ENCODE measurements around the gene LETM1.
"Not testable (repeated sequence)": the region's sequence is repeated elsewhere in the genome, so short reads cannot be mapped to it uniquely, and the experiment has no call there.

Gene LETM1

DNA sequence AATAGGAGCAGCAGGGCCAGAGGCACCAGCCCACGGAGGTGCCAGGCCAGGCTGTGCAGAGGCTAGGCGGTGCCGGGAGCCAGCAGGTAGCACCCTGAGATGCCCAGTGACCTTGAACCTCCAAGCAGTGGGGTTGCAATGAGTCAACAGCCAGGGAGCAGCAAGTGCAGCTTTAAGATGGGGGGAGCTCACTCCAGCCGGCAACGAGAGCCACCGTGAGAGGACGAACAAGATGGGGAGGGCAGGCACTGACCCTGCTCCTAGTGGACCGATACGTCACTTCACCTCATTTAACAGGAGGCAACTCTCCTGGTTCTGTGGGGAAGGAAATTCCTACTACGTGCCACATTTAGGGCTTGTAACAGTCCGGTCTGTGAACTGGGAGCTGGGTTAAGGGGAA, 4.8 kb downstream of the LETM1 start:
- DNase-seq = no peak

DNA sequence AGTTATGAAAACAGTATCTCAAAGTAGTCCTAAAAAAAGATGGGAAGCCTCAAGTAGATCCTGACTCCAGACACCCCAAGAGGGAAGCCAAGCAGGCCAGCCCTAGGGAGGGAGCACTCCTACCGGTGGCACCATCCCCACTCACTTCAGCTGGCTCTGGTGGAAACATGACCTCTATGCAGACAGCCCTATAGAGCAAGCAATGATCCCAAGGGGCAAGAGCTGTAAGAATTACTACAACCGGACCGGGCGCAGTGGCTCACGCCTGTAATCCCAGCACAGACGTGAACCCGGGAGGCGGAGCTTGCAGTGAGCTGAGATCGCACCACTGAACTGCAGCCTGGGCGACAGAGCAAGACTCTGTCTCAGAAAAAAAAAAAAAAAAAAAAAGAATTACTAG, 5.7 kb downstream of the LETM1 start:
- DNase-seq = no peak

DNA sequence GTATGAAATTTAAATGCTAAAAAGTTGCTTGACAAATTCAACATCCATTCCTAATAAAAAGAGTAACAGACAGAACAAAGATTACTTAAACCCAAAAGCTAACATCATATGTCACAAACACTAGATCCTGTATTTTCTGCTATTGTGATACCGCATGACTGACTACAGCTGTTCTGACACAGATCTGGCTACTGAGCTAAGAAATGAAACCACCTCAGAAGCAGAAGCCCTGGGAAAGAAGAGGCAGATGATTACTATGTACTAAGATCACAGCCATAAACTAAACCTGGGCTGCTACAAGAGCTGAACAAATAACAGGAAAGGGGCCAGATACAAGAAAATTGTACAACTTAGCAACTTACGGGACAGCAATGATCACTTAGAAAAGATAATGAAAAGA, 9.4 kb downstream of the LETM1 start:
- no peak for DNase-seq

DNA sequence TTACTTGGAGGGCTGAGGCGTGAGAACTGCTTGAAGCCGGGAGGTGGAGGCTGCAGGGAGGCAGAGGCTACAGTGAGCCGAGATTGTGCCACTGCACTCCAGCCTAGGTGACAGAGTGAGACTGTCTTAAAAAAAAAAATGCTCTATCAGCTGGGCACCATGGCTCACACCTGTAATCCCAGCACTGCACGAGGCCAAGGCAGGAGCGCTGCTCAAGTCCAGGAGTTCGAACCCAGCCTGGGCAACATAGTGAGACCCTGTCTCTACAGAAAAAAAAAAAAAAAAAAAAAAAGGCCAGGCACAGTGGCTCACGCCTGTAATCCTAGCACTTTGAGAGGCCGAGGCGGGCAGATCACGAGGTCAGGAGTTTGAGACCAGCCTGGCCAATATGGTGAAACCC, 11.3 kb downstream of the LETM1 start:
- not testable (repeated sequence) for DNase-seq

DNA sequence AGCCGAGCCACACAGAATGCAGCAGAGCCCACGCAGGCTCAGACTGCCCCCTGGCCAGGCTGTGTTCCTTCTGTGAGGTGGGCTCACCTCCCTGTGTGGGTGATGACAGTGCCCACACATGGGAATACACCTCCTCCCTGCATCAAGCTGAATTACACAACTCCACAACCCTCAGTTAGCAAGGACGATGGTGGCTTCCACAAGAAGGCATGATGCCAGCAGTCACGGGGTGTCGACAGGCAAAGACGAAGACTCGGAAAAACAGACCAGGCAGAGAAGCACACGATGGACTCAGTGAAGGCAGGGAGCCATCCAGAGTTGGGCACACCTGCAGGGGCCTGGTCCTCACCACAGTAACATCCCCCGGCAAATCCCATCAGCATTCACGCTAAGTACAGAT, 12.1 kb downstream of the LETM1 start:
- DNase-seq = no peak

DNA sequence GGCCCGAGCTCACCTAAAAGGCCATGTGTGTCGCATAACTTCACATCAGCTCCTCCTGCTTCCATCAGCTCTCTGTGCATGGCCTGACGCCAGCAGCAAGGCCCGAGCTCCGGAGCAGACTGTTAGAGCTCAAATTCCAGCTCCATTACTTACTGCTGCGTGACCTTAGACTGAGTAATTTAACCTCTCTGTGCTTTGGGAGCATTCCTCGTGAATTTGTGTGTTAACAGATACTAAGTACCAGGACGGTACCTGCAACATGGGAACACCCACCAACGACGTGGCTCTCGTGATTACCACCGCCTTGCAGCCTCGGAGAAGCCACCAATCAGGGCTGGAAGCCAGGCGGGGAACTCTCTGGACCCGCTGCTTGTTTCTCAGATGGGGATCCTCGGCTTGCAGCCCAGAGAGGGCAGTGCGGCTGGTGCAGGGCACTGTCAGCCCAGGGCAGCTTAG, 12.9 kb downstream of the LETM1 start:
- DNase-seq = no peak

DNA sequence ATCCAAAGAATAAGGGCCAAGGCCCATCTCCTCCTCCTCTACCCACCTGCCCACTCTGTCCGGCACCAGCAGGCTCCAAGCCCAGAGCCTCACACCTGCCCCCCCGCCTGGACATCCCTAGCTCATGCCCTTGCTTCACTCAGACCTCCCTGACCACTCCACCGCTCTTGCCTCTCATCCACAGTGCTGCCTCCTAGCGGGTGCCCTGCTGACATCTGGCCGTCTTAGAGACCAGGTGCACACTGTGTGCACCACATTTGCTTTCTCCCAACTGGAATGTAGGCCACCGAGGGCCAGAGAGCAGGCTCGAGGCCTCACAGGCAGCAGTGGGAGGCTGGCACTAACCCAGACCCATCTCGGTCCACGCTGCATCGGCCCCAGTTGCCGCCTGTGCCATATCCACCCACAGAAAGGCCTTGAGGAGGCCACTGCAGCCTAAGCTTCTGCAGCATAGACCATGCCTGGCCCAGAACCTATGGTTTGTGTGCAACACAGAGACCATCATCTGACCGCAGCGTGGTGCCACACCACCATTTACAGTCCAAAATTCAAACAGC, 13.5 kb downstream of the LETM1 start:
- DNase-seq = no peak

DNA sequence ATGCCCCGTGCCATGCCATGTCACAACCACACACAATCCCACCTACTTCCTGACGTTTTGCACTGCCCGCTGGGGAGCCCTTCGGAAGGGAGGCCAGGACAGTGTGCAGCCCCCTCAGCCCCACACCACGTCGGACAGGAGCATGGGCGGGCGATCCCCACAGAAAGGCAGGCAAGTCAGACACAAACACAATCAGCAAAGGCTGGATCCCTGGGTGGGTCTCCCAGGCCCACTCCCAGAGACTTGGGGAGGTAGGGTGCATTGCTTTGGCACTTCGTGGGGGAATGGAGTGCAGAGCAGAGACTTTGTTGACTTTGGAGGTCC, 14.1 kb downstream of the LETM1 start:
- DNase-seq = no peak

DNA sequence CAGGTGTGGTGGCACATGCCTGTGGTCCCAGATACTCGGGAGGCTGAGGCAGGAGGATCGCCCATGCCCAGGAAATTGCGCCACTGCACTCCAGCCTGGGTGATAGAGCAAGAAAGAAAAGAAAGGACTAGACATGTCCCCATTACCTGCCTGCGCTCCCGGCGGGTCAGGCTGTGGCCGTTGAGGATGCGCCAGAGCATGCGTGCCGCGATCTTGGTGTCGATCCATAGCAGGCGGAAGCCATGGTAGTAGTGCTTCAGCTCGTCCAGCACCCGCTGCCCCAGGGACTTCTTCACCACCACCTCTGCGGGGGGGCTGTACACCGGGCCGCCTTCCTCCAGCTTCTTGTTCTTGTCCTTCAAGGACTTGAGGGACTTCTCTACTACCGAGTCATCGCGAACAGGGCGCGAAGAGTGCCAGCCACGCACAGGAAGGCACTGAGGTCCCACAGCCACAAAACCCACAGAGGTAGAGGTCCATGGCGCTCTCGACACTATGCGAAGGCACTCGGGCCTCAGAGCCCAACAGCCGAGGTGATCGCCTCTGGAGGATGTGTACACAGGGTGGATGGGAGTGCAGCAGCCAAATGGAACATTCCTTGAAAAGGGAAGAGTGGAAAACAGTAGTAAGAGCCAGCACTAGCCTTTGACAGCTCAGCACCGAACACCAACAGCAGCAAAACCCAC, 14.6 kb downstream of the LETM1 start:
- no peak for DNase-seq

DNA sequence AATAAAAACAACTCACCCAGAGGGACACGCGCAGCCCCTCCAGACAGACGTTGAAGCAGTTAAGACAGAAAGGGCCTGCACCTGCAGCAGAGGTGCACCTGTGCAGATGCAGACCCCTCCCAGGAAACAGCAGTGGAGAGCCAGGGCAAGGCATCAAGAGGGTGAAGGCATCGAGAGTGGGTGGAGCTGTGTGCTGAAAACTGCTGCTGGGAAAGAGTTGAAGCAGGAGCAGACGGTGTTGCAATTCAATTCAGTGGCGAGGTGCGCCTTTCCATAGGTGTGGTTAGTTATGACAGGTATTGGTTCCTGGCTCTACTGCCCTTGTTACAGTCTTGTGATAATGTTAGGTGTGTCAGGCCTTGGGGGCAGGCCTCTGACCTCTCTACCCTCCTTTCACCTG, 16.7 kb downstream of the LETM1 start:
- no peak for DNase-seq

DNA sequence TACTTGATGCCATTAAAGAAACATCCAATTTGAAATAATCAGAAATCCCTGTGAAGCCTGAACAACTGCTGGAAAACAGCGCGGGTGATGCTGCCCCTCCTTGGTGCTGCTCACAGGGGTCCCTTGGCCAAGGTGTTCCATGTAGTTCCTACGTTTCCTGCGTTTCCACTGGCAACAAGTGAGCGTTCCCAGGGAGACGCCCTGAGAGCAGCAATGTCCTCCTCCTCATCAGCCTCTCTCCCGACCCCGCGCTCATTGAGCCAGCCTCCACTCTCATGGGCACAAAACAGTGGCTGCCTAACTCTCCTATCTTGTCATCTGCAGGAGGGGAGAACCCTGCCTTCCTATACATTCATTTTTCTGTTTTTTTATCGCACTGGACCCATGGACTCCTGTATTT, 18.9 kb downstream of the LETM1 start:
- no peak for DNase-seq

DNA sequence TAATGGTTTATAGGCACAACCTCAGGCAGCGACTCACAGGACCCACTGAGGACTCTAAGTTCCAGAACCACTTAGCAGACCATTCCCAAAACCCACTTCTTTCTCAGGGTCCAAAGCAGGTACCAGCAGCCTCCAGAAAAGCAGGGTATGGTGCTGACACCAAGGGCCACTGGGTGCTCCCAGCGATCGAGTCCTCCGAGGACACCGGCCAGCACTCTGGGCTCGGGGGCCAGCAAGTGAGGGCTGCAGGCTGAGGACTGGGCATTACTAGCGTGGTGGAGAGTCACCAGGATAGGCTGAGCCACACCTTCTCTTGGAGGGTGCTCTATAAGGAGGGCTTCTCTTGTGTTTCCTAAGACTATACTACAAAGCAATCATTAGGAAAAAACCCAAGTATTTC, 19.3 kb downstream of the LETM1 start:
- no peak for DNase-seq

DNA sequence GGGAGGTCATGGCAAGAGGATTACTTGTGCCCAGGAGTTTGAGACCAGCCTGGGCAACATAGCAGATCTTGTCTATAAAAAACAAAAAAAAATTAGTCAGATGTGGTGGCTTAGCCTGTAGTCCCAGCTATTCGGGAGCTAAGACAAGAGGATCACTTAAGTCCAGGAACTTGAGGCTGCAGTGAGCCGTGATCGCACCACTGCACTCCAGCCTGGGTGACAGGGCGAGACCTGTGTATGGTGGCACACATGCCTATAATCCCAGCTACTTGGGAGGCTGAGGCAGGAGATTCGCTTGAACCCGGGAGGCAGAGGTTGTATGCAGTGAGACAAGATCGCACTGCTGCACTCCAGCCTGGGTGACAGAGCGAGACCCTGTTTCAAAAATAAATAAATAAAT, 20.1 kb downstream of the LETM1 start:
- not testable (repeated sequence) for DNase-seq

DNA sequence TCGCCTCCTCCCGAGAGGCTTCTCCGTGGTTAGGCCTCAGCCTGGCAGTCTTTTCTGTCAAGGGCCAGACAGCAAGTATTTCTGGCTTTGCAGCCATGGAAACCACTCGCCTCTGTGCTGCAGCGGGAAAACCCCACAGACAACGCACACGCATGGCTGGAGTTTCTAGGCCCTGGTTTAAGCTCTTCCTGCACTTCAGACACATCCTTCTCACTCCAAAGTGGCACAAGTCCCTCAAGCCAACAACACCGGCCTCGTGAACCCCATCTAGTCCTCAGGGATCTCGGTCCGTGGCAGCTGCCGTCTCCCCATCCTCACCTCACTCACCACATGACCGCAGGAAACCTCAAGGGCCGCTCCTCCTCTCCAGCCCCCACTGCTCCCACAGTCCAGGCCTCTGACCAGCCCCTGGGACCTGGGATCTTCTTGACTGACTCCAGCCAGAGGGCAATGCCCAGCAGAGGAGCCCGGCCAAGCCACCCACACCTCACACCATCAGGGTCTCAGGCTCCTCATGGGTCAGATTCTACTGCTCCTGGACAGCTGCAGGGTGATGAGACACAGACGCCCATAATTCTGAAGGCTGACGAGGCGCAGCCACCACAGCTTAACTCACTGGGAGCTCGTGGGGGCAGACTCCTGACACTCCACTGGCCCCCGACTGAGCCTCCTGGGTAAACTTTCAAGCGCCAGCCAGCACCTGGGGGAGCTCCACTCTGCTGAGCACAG, 21.7 kb downstream of the LETM1 start:
- no peak for DNase-seq

DNA sequence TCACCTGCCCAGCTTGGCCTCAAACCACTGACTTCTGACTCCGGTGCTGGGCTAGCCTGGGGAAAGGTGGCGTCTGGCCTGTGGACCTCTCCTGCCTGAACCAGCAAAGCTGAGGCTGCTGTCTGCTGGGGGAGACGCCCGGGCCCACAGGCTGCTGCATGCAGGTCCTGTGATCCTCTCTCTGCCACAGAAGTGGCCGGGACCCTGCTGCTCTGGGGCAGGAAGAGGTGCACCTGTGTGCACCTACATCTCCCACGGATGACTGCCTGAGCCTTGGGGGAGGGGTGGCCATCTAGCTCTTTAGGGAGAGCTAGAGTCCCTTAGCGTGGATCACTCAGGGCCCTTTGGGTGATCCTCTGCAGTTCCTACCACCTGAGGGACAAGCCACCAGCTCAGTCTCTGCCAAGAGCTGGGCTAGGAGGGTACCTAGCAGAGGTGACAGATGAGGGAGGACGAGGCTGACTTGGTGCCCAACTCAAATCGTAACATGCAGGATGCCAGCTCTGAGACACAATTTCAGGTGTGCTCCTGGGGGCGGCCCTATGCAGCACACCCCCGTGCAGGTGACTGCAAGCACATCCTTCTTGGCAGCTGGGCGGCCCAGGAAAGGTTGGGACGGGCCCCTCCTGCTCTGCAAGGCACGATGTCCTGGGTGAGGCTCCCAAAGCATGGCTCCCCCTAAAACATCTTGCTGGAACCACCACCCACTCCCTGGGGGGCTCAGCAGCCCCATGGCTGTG, 22.5 kb downstream of the LETM1 start:
- DNase-seq = no peak

DNA sequence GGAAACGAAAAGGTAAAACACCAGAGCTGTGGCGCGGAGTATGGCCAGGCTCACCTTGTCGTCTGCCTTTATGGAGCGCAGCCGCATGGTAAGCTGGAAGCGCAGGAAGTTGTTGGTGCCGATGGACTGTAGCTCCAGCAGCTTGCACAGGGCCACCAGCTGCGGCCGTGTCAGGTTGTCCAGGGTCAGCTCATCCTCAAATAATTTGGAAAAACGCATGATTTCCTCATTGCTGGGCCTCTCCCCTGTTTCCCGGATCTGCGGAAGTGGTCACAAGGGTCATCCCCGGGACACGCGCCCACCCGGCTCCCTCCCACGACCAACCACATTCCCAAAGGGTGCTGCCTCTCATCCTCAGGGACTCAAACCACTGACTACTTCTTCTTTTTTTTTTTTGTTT, 23.3 kb downstream of the LETM1 start:
- DNase-seq = no peak

DNA sequence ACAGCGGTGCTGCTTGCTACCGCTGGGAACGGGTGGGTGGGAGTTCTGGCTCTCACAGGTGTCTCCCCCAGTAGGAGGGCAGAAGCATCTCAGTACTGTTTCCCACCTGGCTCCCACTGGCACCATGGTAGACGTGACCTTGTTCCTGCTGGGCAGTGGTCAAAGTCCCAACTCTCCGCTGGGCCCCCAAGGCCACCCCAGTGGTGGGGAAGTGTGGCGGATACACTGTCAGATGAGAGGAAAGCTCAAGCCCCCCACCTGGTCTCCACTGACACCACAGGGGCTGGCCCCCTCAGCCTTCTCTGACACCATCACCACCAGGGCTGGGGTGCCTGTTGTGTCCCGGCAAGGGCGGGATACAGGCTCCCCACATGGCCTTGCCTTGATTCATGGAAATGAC, 24.6 kb downstream of the LETM1 start:
- no peak for DNase-seq

DNA sequence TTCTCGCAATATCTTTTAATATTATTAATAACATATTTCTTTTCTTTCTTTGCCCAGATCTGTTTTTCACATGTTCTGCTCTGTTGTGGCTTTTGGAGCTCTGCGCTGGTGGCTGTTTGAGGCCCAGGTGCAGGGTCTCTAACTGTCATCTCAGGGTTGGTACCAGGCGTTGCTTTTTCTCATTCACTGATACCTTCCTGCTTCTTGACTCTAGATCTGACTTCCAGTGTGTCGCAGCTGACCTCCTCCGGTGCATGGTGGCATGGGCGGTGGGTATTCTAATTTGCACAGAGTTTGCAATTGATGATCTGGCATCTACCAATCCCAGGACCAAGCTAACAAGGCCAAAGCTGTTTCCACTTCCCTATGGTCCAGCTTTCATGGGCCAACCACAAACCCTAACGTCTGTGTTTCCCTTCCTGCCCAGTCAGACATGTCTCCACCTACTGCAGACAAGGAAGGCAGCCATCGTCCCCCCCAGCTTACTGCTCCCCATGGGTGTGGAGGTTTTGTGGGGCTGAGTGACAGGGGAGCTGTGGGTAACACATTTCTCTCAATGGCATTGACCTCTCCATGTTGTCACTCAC, 25.2 kb downstream of the LETM1 start:
- DNase-seq = no peak

DNA sequence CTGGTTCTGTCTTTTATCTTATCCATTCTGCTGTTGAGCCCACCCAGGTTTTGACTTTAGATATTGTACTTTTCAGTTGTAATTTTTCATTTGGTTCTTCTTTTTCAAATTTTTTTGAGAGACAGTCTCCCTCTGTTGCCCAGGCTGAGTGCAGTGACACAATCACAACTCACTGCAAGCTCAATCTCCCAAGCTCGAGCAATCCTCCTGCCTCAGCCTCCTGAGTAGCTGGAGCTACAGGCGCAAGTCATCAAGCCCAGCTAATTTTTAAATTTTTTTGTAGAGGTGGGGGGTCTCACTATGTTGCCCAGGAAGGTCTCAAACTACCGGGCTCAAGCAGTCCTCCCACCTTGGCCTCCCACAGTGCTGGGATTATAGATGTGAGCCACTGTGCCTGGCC, 25.7 kb downstream of the LETM1 start:
- DNase-seq = no peak

DNA sequence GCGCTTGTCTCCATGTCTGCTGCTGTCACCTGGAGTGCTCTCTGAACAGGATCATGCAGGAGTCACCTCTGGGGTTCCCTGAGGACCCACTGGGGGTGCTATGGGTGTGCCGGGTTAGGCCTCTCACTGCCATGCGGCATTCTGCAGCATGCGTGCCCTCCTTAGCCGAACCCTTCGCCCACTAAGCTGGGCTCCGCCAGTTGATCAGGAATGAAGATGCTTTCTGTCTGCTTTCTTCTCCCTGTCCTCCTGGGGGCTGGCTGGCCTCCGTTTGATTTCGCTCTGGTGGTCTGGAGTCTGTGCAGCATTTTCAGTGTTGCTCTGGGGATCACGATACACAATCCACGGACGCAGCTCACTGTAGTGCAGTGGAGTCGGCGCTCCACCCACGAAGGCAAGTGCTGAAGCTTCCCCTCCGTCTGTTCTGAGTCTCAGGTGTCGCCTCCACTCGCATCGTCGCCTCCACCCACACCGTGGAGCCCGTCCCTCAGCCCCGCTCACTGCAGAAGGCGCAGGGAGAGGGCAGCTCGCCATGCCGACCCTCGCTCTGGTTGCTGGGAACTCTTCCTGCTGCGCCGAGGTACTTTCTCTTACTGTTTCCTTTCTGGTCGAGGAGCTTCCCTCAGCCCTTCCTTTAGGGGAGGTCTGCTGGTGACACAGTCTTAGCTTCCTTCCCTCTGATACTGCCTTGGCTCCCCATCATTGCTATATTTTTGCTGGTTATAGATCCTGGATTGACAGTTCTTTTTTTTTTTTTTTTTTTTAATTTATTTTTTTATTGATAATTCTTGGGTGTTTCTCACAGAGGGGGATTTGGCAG, 29.2 kb downstream of the LETM1 start:
- DNase-seq = no peak

DNA sequence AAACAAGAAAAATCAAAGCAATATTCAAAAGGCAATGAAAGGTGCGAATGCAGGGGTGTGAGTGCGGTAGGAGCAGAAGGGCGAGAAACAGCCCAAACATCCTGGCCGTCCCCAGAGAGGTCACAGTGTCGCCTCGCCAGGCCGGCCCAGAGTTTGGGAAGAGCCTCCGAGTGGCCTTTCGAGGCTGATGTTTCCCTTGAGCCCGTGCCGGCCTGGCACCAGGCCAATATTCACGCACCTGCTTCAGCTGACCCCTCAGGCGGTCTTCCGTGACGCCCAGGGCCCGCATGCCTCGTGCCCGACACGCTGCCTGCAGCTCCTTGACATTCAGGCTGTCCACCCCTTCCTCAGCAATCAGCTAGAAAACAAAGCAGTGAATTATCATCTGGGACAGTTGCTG, 30.6 kb downstream of the LETM1 start:
- no peak for DNase-seq

DNA sequence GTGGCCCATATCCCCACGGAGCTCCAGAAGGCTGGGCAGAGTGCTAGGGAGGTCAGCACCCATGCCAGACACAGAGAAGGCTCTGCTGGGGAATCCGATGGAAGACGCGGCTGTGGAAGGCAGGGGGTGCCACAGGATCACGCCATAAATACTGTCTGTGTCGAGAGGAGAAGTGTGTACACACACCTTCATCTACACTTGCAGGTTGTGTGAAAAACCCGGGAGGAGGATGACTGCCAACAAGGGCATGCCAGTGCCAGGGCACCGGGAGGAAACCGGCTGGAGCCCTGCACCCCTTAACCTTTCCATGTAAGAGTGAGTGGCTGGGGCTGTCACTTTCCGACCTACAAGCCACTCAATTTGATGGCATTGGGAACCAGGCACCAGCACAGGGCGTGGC, 31.2 kb downstream of the LETM1 start:
- DNase-seq = no peak

DNA sequence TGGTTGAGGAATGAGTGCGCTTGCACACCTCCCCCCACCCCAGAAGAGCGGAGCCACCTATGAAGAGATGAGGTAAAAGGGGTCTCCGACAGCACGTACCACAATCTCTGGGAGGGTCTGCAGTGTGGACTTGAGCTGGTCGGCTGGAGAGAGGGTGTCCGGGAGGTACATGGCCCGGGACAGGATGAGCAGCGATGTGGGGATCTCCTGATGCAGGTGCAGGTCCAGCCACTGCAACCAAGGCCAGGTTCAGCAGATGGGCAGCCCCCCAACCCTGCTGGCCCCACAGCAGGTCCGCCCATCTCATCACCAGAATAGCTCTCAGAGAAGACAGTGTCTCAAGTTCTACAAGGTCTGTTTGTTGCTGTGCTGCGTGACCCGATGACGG, 32.4 kb downstream of the LETM1 start:
- DNase-seq = no peak
